ENCODE results near the gene PLEKHG3.

DNA sequence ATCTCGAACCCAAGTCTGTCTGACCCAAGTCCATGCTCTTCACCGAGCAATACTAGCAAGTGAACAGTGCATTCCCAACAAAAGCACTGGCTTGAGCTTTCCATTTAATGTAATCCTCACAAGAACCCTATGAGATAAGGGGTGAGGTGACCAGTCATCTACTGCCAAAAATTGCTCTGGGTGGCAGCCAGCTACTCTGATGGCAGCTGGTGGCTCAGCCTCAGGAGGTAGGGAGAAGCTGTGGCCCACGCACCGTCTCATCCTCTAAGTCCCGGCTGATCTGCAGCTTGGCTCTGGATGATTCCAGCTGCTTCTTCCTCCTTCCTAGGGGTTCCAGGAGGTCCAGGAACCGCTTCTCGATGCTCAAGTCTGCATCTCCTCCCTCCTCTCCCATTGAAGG lies 75.2 kb downstream of the PLEKHG3 start:
- TF ChIP-seq, protein P1, sequence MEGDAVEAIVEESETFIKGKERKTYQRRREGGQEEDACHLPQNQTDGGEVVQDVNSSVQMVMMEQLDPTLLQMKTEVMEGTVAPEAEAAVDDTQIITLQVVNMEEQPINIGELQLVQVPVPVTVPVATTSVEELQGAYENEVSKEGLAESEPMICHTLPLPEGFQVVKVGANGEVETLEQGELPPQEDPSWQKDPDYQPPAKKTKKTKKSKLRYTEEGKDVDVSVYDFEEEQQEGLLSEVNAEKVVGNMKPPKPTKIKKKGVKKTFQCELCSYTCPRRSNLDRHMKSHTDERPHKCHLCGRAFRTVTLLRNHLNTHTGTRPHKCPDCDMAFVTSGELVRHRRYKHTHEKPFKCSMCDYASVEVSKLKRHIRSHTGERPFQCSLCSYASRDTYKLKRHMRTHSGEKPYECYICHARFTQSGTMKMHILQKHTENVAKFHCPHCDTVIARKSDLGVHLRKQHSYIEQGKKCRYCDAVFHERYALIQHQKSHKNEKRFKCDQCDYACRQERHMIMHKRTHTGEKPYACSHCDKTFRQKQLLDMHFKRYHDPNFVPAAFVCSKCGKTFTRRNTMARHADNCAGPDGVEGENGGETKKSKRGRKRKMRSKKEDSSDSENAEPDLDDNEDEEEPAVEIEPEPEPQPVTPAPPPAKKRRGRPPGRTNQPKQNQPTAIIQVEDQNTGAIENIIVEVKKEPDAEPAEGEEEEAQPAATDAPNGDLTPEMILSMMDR (IDR thresholded peaks at IDR 0.05): no peak
- TF ChIP-seq POLR2A (IDR thresholded peaks at IDR 0.05): no peak
- TF ChIP-seq EP300 (IDR thresholded peaks at IDR 0.05): no peak
